NK-92 treated with Interleukin-12 subunit alpha and Interleukin-12 subunit beta, amount 100 ng/mL, for 24 hours (cell line): ENCODE results near the gene BCAS4.
"Not testable (repeated sequence)": the region's sequence is repeated elsewhere in the genome, so short reads cannot be mapped to it uniquely, and the experiment has no call there.

Experiments
- DNase-seq: peaks from one replicate; lab custom pipeline; 2025; lab: John Stamatoyannopoulos, UW

The BCAS4 gene

GRCh38 chr20:50799176-50799889, 4.5 kb downstream of the BCAS4 start:
- no peak for DNase-seq

GRCh38 chr20:50799890-50800550, 5.2 kb downstream of the BCAS4 start:
- DNase-seq, result no peak

- not testable (repeated sequence) for DNase-seq
Observed at GRCh38 chr20:50800986-50801746, 6.3 kb downstream of the BCAS4 start.

GRCh38 chr20:50801747-50802125, 6.9 kb downstream of the BCAS4 start:
- DNase-seq, result no peak

GRCh38 chr20:50802289-50802688, 7.4 kb downstream of the BCAS4 start:
- DNase-seq, result no peak

- DNase-seq, result no peak
Observed at GRCh38 chr20:50804437-50805348, 9.8 kb downstream of the BCAS4 start.

GRCh38 chr20:50805349-50805684, 10.5 kb downstream of the BCAS4 start:
- DNase-seq, result no peak

GRCh38 chr20:50806126-50806768, 11.4 kb downstream of the BCAS4 start:
- DNase-seq, result no peak

GRCh38 chr20:50810063-50810462, 15.2 kb downstream of the BCAS4 start:
- no peak for DNase-seq

GRCh38 chr20:50810842-50811241, 16.0 kb downstream of the BCAS4 start:
- DNase-seq, result no peak

GRCh38 chr20:50813101-50813643, 18.3 kb downstream of the BCAS4 start:
- no peak for DNase-seq

GRCh38 chr20:50813801-50814200, 18.9 kb downstream of the BCAS4 start:
- no peak for DNase-seq

- DNase-seq, result no peak
Observed at GRCh38 chr20:50814438-50815161, 19.7 kb downstream of the BCAS4 start.

- no peak for DNase-seq
Observed at GRCh38 chr20:50815162-50815989, 20.5 kb downstream of the BCAS4 start.

GRCh38 chr20:50817776-50818172, 22.9 kb downstream of the BCAS4 start:
- no peak for DNase-seq

GRCh38 chr20:50819349-50819748, 24.5 kb downstream of the BCAS4 start:
- DNase-seq, result no peak

GRCh38 chr20:50820515-50821256, 25.8 kb downstream of the BCAS4 start:
- DNase-seq, result no peak

- no peak for DNase-seq
Observed at GRCh38 chr20:50821257-50821921, 26.5 kb downstream of the BCAS4 start.
